Caki2 (cell line): ENCODE data around the gene KCNQ1OT1. TPM values are rescaled to one million over a fixed set of nuclear protein-coding genes. Genes with fewer than 3 reads are reported as not detected.

Experiments used
- DNase-seq: peaks from one replicate; pipeline ENCODE4 v3.0.0-alpha.2; 2015; ENCODE audit warnings: low read depth
- in situ Hi-C: cut with HindIII; loops from 2 replicates; pipeline ENCODE4 v1.10.0; 2016; ENCODE audit warnings: low sequenced_read_pairs, low pct_unique_long_range_greater_than_20kb, mixed read lengths
- total RNA-seq: library from RNA; depleted of rRNA; stranded (reverse); fragments of >200 nt; shearing (Covaris generic); gene quantifications from 2 replicates; pipeline ENCODE4 v1.2.3, GENCODE V29; 2014; ENCODE audit warnings: low replicate concordance

KCNQ1OT1 gene
- total RNA-seq, 1 experiment from 2014 or later, result not detected

- no peak for DNase-seq
- in situ Hi-C loops, result no loop called here
Measured at GRCh38 chr11:2573240-2574042, 126.4 kb downstream of the KCNQ1OT1 start.

- in situ Hi-C loops, result no loop called here
- DNase-seq, result no peak
Measured at GRCh38 chr11:2572491-2573239, 127.1 kb downstream of the KCNQ1OT1 start.

GRCh38 chr11:2571598-2572281 lies 128.1 kb downstream of the KCNQ1OT1 start:
- in situ Hi-C loops, result no loop called here
- no peak for DNase-seq

DNA sequence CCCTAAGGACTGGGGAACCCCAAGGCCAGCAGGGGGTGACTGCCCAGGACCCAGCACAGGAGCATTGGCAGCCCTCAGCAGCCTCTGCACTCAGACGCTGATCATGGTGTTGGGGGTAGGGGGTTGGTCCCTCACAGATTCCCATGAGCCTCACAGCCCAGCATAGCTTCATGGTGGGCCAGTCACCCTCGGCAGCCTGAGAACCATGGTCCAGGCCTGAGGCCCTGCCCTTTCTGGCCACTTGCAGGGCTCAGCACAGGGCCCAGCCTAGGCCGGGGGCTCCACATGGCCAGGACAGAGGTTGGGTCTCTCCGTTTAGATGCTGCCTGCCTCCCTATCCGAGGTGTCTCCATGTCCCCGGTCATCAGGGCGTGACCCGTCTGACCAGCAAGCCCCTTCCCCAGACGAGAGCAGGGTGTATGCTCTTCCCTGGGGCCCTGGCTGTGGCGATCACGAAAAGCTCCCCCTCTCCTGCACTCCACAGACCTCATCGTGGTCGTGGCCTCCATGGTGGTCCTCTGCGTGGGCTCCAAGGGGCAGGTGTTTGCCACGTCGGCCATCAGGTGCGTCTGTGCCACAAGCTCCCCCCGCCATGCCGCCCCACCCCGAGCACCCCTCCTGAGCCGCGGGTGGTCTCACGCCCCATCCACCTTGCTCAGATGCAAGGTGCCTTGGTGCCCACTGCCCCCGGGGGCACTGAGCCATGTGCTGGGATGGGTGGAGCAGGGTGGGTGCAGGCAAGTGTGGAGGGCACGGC lies 128.8 kb downstream of the KCNQ1OT1 start:
- in situ Hi-C loops, result no loop called here
- no peak for DNase-seq

GRCh38 chr11:2570211-2570811 lies 129.5 kb downstream of the KCNQ1OT1 start:
- no peak for DNase-seq
- in situ Hi-C loops, result no loop called here

GRCh38 chr11:2569731-2570210 lies 130.0 kb downstream of the KCNQ1OT1 start:
- DNase-seq, result no peak
- in situ Hi-C loops, result no loop called here

DNA sequence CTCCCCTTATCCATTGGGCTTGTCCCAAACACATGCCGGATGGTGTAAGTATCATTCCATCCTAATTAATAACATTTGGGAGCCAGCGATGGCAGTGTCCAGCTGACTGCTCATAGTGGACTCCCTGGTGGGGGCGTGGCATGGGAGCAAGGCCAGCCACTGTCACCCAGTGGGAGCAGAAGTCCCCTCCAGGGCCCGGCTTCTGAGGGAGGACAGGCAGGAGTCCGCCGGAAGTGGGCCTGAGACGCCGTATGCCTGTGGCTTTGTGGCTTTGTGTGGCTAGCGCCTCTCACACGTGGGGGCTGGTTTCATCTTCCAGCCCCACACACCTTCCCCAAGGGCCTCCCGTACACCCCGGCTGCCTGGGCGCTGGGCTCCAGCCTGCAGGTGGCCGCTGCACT lies 130.5 kb downstream of the KCNQ1OT1 start:
- DNase-seq, result no peak
- in situ Hi-C loops, result no loop called here

DNA sequence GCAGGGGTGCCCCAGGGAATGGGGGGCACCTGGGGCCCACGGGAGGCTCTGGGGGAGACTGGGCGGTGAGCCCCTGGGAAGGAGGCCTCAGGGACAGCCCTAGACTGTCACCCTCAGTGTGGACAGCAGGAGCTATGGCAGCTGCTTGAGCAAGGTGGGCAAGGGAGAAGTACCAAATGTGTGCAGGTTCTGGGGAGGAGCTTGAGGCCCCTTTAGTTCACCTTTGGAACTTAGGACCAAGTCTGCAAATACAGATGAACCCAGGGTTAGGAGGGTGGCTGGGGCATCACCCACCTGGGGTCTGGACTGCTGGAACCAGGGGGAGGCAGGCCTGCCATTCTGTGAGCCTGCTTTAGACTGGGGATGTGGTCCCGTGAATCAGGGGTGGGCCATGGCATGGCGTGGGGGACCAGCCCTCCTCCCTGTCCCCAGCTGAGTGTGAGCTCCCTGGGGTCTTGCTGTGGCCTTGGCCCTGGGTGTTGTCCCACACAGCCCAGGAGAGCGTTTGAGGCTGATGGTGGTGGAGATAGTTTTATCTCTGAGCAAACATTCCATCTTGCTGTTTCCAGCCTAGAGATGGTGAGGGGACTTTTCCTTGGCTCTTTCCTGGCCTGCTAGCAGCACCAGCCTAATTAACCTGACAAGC lies 132.6 kb downstream of the KCNQ1OT1 start:
- in situ Hi-C loops, result no loop called here
- no peak for DNase-seq

DNA sequence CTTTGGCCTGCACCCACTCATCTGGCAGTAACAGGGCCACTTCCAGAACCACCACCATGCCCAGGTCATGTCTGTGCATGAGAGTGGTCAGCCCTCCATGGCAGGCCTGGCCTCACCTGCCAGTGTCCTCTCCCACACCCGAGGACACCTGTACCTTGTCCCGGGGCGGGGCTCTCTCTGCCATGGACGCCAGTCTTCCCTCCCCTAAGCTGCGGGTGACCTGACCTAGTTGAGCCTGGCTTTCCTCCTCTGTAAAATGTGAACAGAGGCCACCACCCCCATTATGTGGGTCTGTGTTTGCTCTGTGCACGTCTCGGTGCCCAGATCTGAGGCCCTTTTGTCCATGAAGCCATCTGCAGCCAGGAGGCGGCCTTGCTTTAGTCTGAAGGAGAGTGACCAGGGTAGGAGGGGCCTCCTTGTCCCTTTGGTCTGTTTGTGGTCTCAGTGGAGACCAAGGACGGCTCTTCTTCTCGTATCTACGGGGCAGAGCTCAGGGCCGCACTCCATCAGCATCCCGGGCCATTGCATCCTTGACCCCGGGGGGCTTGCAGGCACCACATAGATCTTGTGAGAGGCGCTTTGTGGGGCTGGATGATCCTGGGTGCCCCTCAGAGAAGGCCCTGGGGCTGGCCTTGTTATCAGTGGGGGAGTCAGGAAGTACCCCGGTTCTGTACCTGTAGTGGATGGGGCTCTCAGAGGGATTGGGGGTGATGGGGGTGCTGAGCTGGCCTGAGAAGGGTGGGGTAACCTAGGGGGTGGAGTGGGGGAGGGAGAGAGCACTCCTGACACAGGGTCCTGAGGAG lies 133.4 kb downstream of the KCNQ1OT1 start:
- in situ Hi-C loops, result no loop called here
- no peak for DNase-seq

- in situ Hi-C loops, result no loop called here
- DNase-seq, result no peak
Measured at GRCh38 chr11:2565447-2566222, 134.2 kb downstream of the KCNQ1OT1 start.

DNA sequence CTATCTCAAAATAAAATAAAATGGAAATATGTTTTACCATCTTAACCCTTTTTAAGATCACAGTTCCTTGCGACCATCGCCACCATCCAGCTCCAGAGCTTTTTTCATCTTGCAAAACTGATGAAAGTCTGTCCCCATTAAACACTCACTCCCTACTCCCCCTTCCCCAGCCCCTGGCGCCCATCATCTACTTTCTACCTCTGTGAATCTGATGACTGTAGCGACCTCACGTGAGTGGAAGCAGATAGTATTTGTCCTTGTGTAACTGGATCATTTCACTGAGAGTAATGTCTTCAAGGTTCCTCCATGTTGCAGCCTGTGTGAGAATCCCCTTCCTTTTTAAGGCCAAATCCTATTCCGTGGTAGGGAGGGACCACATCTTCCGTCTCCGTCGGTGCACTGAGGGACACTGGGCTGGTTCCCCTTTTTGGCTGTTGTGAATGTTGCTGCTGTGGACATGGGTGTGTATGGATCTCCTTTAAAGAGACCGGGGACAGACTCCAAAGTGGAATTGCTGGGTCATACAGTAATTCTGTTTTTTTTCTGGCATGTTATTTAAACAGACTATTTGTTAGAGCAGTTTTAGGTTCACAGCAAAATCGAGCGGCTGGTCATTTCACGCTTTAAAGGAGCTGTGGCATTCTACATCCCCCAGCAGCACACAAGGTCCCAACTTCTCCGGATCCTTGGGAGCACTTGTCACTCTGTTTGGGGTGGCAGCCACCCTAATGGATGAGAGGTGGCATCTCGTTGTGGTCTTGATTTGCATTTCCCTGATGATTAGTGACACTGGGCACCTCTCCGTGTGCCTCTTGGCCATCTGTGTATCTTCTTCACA lies 135.0 kb downstream of the KCNQ1OT1 start:
- DNase-seq, result no peak
- in situ Hi-C loops, result no loop called here

DNA sequence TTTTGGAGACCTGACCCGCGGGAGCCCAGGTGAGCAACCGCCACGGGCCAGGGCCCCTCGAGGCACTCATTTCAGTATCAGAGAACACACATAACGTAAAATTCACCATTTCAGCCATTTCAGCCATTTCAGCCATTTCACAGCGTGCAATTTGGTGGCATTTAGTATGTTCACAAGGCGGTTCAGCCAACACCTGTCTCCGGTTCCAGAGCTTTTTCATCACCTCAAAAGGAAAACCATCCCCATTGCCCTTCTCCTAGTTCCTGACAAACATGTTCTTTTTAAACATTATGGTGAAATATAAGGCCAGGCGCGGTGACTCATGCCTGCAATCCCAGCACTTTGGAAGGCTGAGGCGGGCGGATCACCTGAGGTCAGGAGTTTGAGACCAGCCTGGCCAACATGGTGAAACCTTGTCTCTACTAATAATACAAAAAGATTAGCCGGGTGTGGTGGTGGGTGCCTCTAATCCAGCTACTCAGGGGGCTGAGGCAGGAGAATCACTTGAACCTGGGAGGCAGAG lies 135.7 kb downstream of the KCNQ1OT1 start:
- in situ Hi-C loops, result no loop called here

DNA sequence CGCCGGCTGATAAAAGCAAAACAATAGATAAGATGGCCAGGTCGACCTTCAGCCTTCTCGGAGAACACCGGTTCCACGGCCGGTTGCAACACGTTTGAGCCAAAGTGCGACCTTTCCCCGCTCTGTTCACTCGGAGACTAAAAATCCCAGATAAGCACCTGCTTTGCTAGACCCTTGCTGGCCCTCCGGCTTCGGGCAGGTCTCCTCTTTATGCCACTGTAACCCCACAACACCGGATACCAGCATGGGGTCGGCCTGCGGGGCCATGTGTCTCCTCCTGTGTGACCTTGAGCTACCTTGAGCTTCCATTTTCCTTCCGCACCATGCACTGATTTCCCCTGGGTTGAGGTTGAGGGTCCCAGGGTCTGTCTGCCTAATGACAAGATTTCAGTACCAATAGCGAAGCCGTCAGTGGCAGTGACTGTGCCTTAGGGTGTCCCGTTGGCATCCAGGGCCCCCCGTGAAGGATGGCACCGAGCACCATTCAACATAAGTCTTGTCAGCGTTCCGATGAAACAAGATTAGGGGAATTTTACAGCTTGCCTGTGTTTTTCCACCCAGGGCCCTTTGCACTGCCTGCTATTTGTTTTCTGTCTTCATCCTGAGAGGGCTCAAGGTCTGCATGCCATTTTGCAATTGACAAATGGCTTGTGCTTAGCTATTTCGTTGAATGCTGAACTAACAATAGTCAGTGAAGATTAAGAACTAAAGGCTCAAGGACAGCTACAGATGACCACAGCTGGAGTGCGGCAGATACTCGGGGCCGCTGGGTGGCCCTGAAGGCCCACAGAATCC lies 136.4 kb downstream of the KCNQ1OT1 start:
- no peak for DNase-seq
- in situ Hi-C loops, result no loop called here

More for the DNA sequence above, 135.7 kb downstream of the KCNQ1OT1 start:
- no peak for DNase-seq

- in situ Hi-C loops, result no loop called here
- DNase-seq, result no peak
Measured at GRCh38 chr11:2562890-2563212, 136.9 kb downstream of the KCNQ1OT1 start.
